K562 (cell line): ENCODE measurements around the gene EAF1. TPM values are rescaled to one million over a fixed set of nuclear protein-coding genes. Genes with fewer than 3 reads are reported as not detected.

ENCODE experiments used
- DACH1 ChIP-seq: fragments of 450-650 bp; IDR thresholded peaks from 2 replicates; pipeline ENCODE4 v1.6.1; 2018; ENCODE audit not compliant: partially characterized antibody
- DMBX1 ChIP-seq: fragments of 250-450 bp; sonication (Bioruptor Pico); IDR thresholded peaks from 2 replicates; pipeline ENCODE4 v1.8.0; 2022; ENCODE audit warnings: inconsistent platforms, mild to moderate bottlenecking, moderate library complexity, borderline replicate concordance
- GTF2E2 ChIP-seq: fragments of 200-800 bp; sonication (Bioruptor generic); IDR thresholded peaks from 2 replicates; pipeline ENCODE4 v1.6.1; 2016; ENCODE audit warnings: missing genetic modification characterization, missing compliant biosample characterization
- HDAC8 ChIP-seq: fragments of 450-650 bp; IDR thresholded peaks from 2 replicates; pipeline ENCODE4 v1.6.1; 2016; ENCODE audit warnings: mild to moderate bottlenecking, missing genetic modification characterization, moderate library complexity, missing compliant biosample characterization
- ID3 ChIP-seq, 2 experiments: fragments of 250-450 bp in 1 of 2; fragments of 450-650 bp in 1 of 2; sonication (Bioruptor Pico) in 1 of 2; IDR thresholded peaks; 2 replicates each; pipeline versions ENCODE4 v1.6.1 to v1.8.0; 2016 to 2021; ENCODE audit warnings: mild to moderate bottlenecking in 2 of 2, moderate library complexity in 2 of 2, missing compliant biosample characterization in 1 of 2, missing genetic modification characterization in 1 of 2
- KHSRP ChIP-seq: fragments of 450-650 bp; IDR thresholded peaks from 2 replicates; pipeline ENCODE4 v1.6.1; 2017
- MECOM ChIP-seq: fragments of 250-450 bp; sonication (Bioruptor Pico); IDR thresholded peaks from 2 replicates; pipeline ENCODE4 v1.8.0; 2022; ENCODE audit warnings: inconsistent platforms
- NR4A1 ChIP-seq, 2 experiments: fragments of 250-450 bp in 1 of 2; fragments of 450-650 bp in 1 of 2; sonication (Bioruptor Pico) in 1 of 2; IDR thresholded peaks; 2 replicates each; pipeline versions ENCODE4 v1.4.0 to v1.6.1; 2016 to 2020; ENCODE audit warnings: mild to moderate bottlenecking in 2 of 2, missing compliant biosample characterization in 1 of 2, missing genetic modification characterization in 1 of 2, moderate library complexity in 1 of 2
- SOX6 ChIP-seq: fragments of 450-650 bp; IDR thresholded peaks from 2 replicates; pipeline ENCODE4 v1.6.1; 2014; ENCODE audit warnings: mild to moderate bottlenecking
- TEAD1 ChIP-seq, 2 experiments: fragments of 450-650 bp in 1 of 2; sonication (generic) in 1 of 2; formaldehyde crosslinking; IDR thresholded peaks; 2 replicates each; pipeline versions ENCODE4 v1.4.0 to v1.8.0; 2020 to 2022; ENCODE audit warnings: mild to moderate bottlenecking in 2 of 2, missing genetic modification reagents in 1 of 2
- ZNF140 ChIP-seq: fragments of 250-450 bp; sonication (Bioruptor Pico); IDR thresholded peaks from 2 replicates; pipeline ENCODE4 v1.8.0; 2021; ENCODE audit warnings: moderate library complexity, mild to moderate bottlenecking, inconsistent platforms
- ZNF41 ChIP-seq: fragments of 250-450 bp; sonication (Bioruptor Pico); conservative IDR thresholded peaks from 2 replicates; pipeline ENCODE4 v1.4.0; 2020; ENCODE audit warnings: mild to moderate bottlenecking
- ZNF740 ChIP-seq, 3 experiments: fragments of 200-800 bp in 1 of 3; sonication (Bioruptor generic) in 1 of 3; sonication (generic) in 1 of 3; formaldehyde crosslinking in 1 of 3; IDR thresholded peaks; 2 replicates each; pipeline versions ENCODE4 v1.6.1 to v1.8.0; 2016 to 2022; ENCODE audit warnings: mild to moderate bottlenecking in 2 of 3, missing compliant biosample characterization in 2 of 3, missing genetic modification characterization in 2 of 3, missing genetic modification reagents in 1 of 3
- ZNF766 ChIP-seq: fragments of 200-800 bp; sonication (Bioruptor generic); conservative IDR thresholded peaks from 2 replicates; pipeline ENCODE4 v1.6.1; 2016; ENCODE audit warnings: missing genetic modification characterization, missing compliant biosample characterization
- polyA plus RNA-seq, 8 experiments: library from polyadenylated mRNA; depleted of rRNA in 4 of 8; stranded (reverse) in 5 of 8; unstranded in 3 of 8; fragments of >200 nt; fragmentation: Nextera tagmentation in 2 of 8; fragmentation: Illumina TruSeq in 1 of 8; extraction: Ambion mirVana in 2 of 8; extraction: Trizol in 1 of 8; gene quantifications; 2 replicates each; pipeline versions ENCODE4 v1.2.1 to v1.2.3, GENCODE V29; 2011 to 2014; ENCODE audit warnings: inconsistent platforms in 1 of 8, missing spikeins in 1 of 8
- total RNA-seq, 7 experiments: library from RNA; depleted of rRNA in 6 of 7; stranded (reverse); fragments of >200 nt in 6 of 7; fragmentation: Illumina TruSeq in 2 of 7; extraction: Trizol in 2 of 7; gene quantifications; 2 replicates each; pipeline versions ENCODE4 v1.2.1 to v1.2.3, GENCODE V29; 2011 to 2021; ENCODE audit warnings: low replicate concordance in 1 of 7
- TF ChIP-seq, protein P1 (sequence below): fragments of 200-800 bp; sonication (Bioruptor generic); IDR thresholded peaks from 2 replicates; pipeline ENCODE4 v1.6.1; 2016; ENCODE audit warnings: missing genetic modification characterization, missing compliant biosample characterization

EAF1 gene
- total and polyA plus RNA-seq, 9 of the 15 experiments (the other 6 are each of a cell fraction or from before 2014, with no cell fraction given) = 7.0 to 26.8 (median 20.4) TPM

GRCh38 chr3:15403965-15404364 lies 23.4 kb upstream of the EAF1 start (continued):
- TF ChIP-seq, protein P1, sequence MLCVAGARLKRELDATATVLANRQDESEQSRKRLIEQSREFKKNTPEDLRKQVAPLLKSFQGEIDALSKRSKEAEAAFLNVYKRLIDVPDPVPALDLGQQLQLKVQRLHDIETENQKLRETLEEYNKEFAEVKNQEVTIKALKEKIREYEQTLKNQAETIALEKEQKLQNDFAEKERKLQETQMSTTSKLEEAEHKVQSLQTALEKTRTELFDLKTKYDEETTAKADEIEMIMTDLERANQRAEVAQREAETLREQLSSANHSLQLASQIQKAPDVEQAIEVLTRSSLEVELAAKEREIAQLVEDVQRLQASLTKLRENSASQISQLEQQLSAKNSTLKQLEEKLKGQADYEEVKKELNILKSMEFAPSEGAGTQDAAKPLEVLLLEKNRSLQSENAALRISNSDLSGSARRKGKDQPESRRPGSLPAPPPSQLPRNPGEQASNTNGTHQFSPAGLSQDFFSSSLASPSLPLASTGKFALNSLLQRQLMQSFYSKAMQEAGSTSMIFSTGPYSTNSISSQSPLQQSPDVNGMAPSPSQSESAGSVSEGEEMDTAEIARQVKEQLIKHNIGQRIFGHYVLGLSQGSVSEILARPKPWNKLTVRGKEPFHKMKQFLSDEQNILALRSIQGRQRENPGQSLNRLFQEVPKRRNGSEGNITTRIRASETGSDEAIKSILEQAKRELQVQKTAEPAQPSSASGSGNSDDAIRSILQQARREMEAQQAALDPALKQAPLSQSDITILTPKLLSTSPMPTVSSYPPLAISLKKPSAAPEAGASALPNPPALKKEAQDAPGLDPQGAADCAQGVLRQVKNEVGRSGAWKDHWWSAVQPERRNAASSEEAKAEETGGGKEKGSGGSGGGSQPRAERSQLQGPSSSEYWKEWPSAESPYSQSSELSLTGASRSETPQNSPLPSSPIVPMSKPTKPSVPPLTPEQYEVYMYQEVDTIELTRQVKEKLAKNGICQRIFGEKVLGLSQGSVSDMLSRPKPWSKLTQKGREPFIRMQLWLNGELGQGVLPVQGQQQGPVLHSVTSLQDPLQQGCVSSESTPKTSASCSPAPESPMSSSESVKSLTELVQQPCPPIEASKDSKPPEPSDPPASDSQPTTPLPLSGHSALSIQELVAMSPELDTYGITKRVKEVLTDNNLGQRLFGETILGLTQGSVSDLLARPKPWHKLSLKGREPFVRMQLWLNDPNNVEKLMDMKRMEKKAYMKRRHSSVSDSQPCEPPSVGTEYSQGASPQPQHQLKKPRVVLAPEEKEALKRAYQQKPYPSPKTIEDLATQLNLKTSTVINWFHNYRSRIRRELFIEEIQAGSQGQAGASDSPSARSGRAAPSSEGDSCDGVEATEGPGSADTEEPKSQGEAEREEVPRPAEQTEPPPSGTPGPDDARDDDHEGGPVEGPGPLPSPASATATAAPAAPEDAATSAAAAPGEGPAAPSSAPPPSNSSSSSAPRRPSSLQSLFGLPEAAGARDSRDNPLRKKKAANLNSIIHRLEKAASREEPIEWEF (CRISPR knock-in tag) = 0 out of 2 replicates have a peak, but pooled peaks have one; percentile 54
- no peak for TF ChIP-seq ZNF140
- 0 out of 2 replicates have a peak, but pooled peaks have one; percentile 41 for TF ChIP-seq ZNF766 (CRISPR knock-in tag)
- no peak for TF ChIP-seq ID3 (CRISPR knock-in tag; IDR thresholded peaks at IDR 0.05)
- peak; percentile 78 for TF ChIP-seq ID3 (tag; IDR thresholded peaks at IDR 0.05)
- TF ChIP-seq NR4A1 (CRISPR knock-in tag; IDR thresholded peaks at IDR 0.05) = no peak
- peak; percentile 94 for TF ChIP-seq NR4A1 (tag; IDR thresholded peaks at IDR 0.05)
- TF ChIP-seq TEAD1 (CRISPR knock-in tag; IDR thresholded peaks at IDR 0.05) = peak in 1 of 2 experiments; percentile 60; a peak in 2 of 4 replicates
- peak; percentile 56; the same call in 1 of the 2 replicates for TF ChIP-seq DMBX1 (CRISPR knock-in tag)
- no peak for TF ChIP-seq GTF2E2 (tag)
- 0 out of 2 replicates have a peak, but pooled peaks have one; percentile 61 for TF ChIP-seq HDAC8 (tag)
- 0 out of 2 replicates have a peak, but pooled peaks have one; percentile 14 for TF ChIP-seq MECOM
- TF ChIP-seq ZNF740 (CRISPR knock-in tag; IDR thresholded peaks at IDR 0.05) = no peak
- TF ChIP-seq ZNF740 (tag; IDR thresholded peaks at IDR 0.05) = peak in 1 of 2 experiments; percentile 69; a peak in 1 of 4 replicates
- no peak for TF ChIP-seq DACH1
- no peak for TF ChIP-seq SOX6
- no peak for TF ChIP-seq KHSRP
- peak; percentile 56; the same call in 1 of the 2 replicates for TF ChIP-seq ZNF41 (CRISPR knock-in tag)
